GM23338 (cell line): ENCODE results near the gene PDGFRB. TPM values are rescaled to one million over a fixed set of nuclear protein-coding genes. Genes with fewer than 3 reads are reported as not detected.

Experiments
- ATAC-seq: fragments of 200-7000 bp; cut with Tn5 transposase; 3 replicates; pipeline ENCODE4 v1.9.1; 2020
- DNase-seq: peaks from one replicate; pipeline ENCODE4 v3.0.0-alpha.2; 2015; ENCODE audit warnings: low spot score
- H2AFZ ChIP-seq: fragments of 200-600 bp; sonication (generic); 2 replicates; pipeline ENCODE4 v1.8.0; 2016; ENCODE audit warnings: antibody characterized with exemption, mild to moderate bottlenecking, moderate library complexity
- H3F3A ChIP-seq: fragments of 200-600 bp; sonication (generic); replicated peaks from 2 replicates; pipeline ENCODE4 v1.8.0; 2017; ENCODE audit warnings: antibody characterized with exemption, mixed run types, low read depth
- H3K27ac ChIP-seq: fragments of 200-600 bp; sonication (generic); 2 replicates; pipeline ENCODE4 v1.6.1; 2016; ENCODE audit warnings: low read depth
- H3K27me3 ChIP-seq: fragments of 200-600 bp; sonication (generic); 2 replicates; pipeline ENCODE4 v1.8.0; 2016; ENCODE audit warnings: mild to moderate bottlenecking, mixed run types, moderate library complexity; ENCODE audit not compliant: insufficient read depth
- H3K36me3 ChIP-seq: fragments of 200-600 bp; sonication (generic); 2 replicates; pipeline ENCODE4 v1.8.0; 2016; ENCODE audit warnings: mild to moderate bottlenecking; ENCODE audit not compliant: insufficient read depth
- H3K4me1 ChIP-seq: fragments of 200-600 bp; sonication (generic); 2 replicates; pipeline ENCODE4 v1.8.0; 2016; ENCODE audit warnings: mild to moderate bottlenecking, moderate library complexity; ENCODE audit not compliant: insufficient read depth
- H3K4me2 ChIP-seq: fragments of 200-600 bp; sonication (generic); 2 replicates; pipeline ENCODE4 v1.7.1; 2017; ENCODE audit warnings: mixed run types
- H3K4me3 ChIP-seq: fragments of 200-600 bp; sonication (generic); 2 replicates; pipeline ENCODE4 v1.6.1; 2016; ENCODE audit warnings: mixed run types
- H3K79me2 ChIP-seq: fragments of 200-600 bp; sonication (generic); replicated peaks from 2 replicates; pipeline ENCODE4 v1.8.0; 2017; ENCODE audit warnings: mild to moderate bottlenecking; ENCODE audit not compliant: insufficient read depth
- H3K9me2 ChIP-seq: fragments of 200-600 bp; sonication (generic); 2 replicates; pipeline ENCODE4 v1.8.0; 2017; ENCODE audit not compliant: insufficient read depth
- H4K20me1 ChIP-seq: fragments of 200-600 bp; sonication (generic); replicated peaks from 2 replicates; pipeline ENCODE4 v1.8.0; 2017; ENCODE audit warnings: mild to moderate bottlenecking; ENCODE audit not compliant: insufficient read depth
- H3K27ac Mint-ChIP-seq: 2 replicates; pipeline ENCODE4 v1.8.0; 2020; ENCODE audit warnings: inconsistent platforms, mild to moderate bottlenecking, moderate library complexity, mixed read lengths
- H3K27me3 Mint-ChIP-seq: 3 replicates; pipeline ENCODE4 v1.8.0; 2022; ENCODE audit warnings: low read depth, mild to moderate bottlenecking, moderate library complexity, mixed read lengths, inconsistent platforms; ENCODE audit not compliant: insufficient read depth, poor library complexity
- H3K36me3 Mint-ChIP-seq: 3 replicates; pipeline ENCODE4 v1.8.0; 2021; ENCODE audit warnings: low read depth, mild to moderate bottlenecking, inconsistent platforms, moderate library complexity, mixed read lengths
- H3K4me1 Mint-ChIP-seq: 3 replicates; pipeline ENCODE4 v1.8.0; 2020; ENCODE audit warnings: mild to moderate bottlenecking, inconsistent platforms, mixed read lengths
- H3K4me3 Mint-ChIP-seq: 3 replicates; pipeline ENCODE4 v1.8.0; 2021; ENCODE audit warnings: moderate library complexity, mild to moderate bottlenecking, inconsistent platforms, mixed read lengths
- H3K9me3 Mint-ChIP-seq: 3 replicates; pipeline ENCODE4 v1.8.0; 2020; ENCODE audit warnings: moderate library complexity, mild to moderate bottlenecking, inconsistent platforms, mixed read lengths
- CREB1 ChIP-seq: fragments of 250-450 bp; sonication (Bioruptor Pico); IDR thresholded peaks from 2 replicates; pipeline ENCODE4 v1.5.0; 2020; ENCODE audit warnings: low read depth, mild to moderate bottlenecking, moderate library complexity
- EZH2 ChIP-seq: fragments of 200-600 bp; sonication (generic); IDR thresholded peaks from one replicate; pipeline ENCODE4 v1.8.0; 2017; ENCODE audit warnings: antibody characterized with exemption, mild to moderate bottlenecking, low read depth; ENCODE audit not compliant: unreplicated experiment
- EZH2phosphoT487 ChIP-seq: fragments of 200-600 bp; sonication (generic); IDR thresholded peaks from one replicate; pipeline ENCODE4 v1.8.1; 2018; ENCODE audit warnings: antibody characterized with exemption; ENCODE audit not compliant: unreplicated experiment
- JUNB ChIP-seq: IDR thresholded peaks from one replicate; pipeline ENCODE4 v1.6.1; 2016; ENCODE audit warnings: antibody characterized with exemption; ENCODE audit not compliant: unreplicated experiment
- NANOG ChIP-seq: IDR thresholded peaks from 2 replicates; pipeline ENCODE4 v1.6.1; 2016; ENCODE audit warnings: antibody characterized with exemption, borderline replicate concordance
- POLR2AphosphoS5 ChIP-seq: IDR thresholded peaks from 2 replicates; pipeline ENCODE4 v1.6.1; 2016; ENCODE audit warnings: antibody characterized with exemption, low read depth
- STAT1 ChIP-seq: IDR thresholded peaks from one replicate; pipeline ENCODE4 v1.6.1; 2016; ENCODE audit warnings: antibody characterized with exemption; ENCODE audit not compliant: unreplicated experiment
- ZNF114 ChIP-seq: fragments of 250-450 bp; sonication (Bioruptor Pico); IDR thresholded peaks from 2 replicates; pipeline ENCODE4 v1.5.0; 2020; ENCODE audit warnings: mild to moderate bottlenecking, moderate library complexity
- ZNF331 ChIP-seq: fragments of 250-450 bp; sonication (Bioruptor Pico); IDR thresholded peaks from 2 replicates; pipeline ENCODE4 v1.5.0; 2020; ENCODE audit warnings: low read depth, mild to moderate bottlenecking, moderate library complexity
- ZNF462 ChIP-seq: fragments of 250-450 bp; sonication (Bioruptor Pico); IDR thresholded peaks from 2 replicates; pipeline ENCODE4 v1.5.0; 2020; ENCODE audit warnings: mild to moderate bottlenecking, moderate library complexity
- polyA plus RNA-seq: library from polyadenylated mRNA; unstranded; fragments of >200 nt; fragmentation: Nextera tagmentation; extraction: Ambion mirVana; gene quantifications from 2 replicates; pipeline ENCODE4 v1.2.1, GENCODE V29; 2016
- total RNA-seq: library from RNA; depleted of rRNA; stranded (reverse); fragments of >200 nt; shearing (Covaris generic); gene quantifications from 2 replicates; pipeline ENCODE4 v1.2.3, GENCODE V29; 2014
- TF ChIP-seq, protein P1 (sequence below): IDR thresholded peaks from one replicate; pipeline ENCODE4 v1.6.1; 2018; ENCODE audit warnings: antibody characterized with exemption; ENCODE audit not compliant: unreplicated experiment
- TF ChIP-seq, protein P2 (sequence below): IDR thresholded peaks from 2 replicates; pipeline ENCODE4 v1.6.1; 2016; ENCODE audit warnings: antibody characterized with exemption

PDGFRB gene
- total and polyA plus RNA-seq, 2 experiments from 2014 or later = 4.5 to 11.3 TPM

GRCh38 chr5:150178262-150178661, 22.6 kb upstream of the PDGFRB start (continued):
- TF ChIP-seq, protein P1, sequence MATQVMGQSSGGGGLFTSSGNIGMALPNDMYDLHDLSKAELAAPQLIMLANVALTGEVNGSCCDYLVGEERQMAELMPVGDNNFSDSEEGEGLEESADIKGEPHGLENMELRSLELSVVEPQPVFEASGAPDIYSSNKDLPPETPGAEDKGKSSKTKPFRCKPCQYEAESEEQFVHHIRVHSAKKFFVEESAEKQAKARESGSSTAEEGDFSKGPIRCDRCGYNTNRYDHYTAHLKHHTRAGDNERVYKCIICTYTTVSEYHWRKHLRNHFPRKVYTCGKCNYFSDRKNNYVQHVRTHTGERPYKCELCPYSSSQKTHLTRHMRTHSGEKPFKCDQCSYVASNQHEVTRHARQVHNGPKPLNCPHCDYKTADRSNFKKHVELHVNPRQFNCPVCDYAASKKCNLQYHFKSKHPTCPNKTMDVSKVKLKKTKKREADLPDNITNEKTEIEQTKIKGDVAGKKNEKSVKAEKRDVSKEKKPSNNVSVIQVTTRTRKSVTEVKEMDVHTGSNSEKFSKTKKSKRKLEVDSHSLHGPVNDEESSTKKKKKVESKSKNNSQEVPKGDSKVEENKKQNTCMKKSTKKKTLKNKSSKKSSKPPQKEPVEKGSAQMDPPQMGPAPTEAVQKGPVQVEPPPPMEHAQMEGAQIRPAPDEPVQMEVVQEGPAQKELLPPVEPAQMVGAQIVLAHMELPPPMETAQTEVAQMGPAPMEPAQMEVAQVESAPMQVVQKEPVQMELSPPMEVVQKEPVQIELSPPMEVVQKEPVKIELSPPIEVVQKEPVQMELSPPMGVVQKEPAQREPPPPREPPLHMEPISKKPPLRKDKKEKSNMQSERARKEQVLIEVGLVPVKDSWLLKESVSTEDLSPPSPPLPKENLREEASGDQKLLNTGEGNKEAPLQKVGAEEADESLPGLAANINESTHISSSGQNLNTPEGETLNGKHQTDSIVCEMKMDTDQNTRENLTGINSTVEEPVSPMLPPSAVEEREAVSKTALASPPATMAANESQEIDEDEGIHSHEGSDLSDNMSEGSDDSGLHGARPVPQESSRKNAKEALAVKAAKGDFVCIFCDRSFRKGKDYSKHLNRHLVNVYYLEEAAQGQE = no peak
- TF ChIP-seq POLR2AphosphoS5 (no peak), CREB1 (CRISPR knock-in tag) (no peak), JUNB (no peak), EZH2 (no peak)

DNA sequence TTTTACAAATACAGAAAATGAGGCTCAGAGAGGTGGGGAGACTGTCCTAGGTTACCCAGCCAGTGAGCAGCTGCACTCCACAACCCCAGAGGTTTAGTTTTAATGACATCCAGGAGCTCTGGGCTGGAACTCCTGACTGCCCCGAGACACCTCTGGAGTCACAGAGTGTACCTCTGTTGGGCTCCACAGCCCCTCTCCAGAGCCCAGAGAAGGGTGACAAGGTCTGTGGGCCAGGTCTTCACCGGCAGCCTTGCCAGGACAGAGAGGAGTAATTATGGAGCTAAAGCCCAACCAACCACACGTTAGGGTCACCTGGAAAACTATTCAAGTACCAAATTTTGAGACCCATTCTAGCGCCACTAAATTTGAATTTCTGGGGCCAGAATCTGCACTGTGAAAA, 22.1 kb upstream of the PDGFRB start:
- DNase-seq = no peak
- ATAC-seq = no peak
- H2AFZ ChIP-seq = no peak overlapping the region
- H3K27me3 Mint-ChIP-seq = peaks cover 21% of the 10 kb centered on the region
- H3K36me3 ChIP-seq = no peaks in the 10 kb centered on the region
- H3K4me2 ChIP-seq = no peak overlapping the region
- H3K27me3 ChIP-seq = no peaks in the 10 kb centered on the region
- no peak overlapping the region for H3K27ac ChIP-seq
- no peak overlapping the region for H3K4me3 ChIP-seq
- no peak overlapping the region for H3K4me3 Mint-ChIP-seq
- H3K9me3 Mint-ChIP-seq = no peaks in the 10 kb centered on the region
- no peaks in the 10 kb centered on the region for H4K20me1 ChIP-seq
- H3K4me1 Mint-ChIP-seq = peaks cover 7% of the 10 kb centered on the region; the same call in 2 of the 3 replicates
- no peak overlapping the region for H3K27ac Mint-ChIP-seq
- no peaks in the 10 kb centered on the region for H3K79me2 ChIP-seq
- H3F3A ChIP-seq = no peaks in the 10 kb centered on the region
- H3K36me3 Mint-ChIP-seq = no peaks in the 10 kb centered on the region
- no peaks in the 10 kb centered on the region for H3K9me2 ChIP-seq
- H3K4me1 ChIP-seq = no peaks in the 10 kb centered on the region
- TF ChIP-seq EZH2phosphoT487 = no peak
- TF ChIP-seq, protein P1 = no peak
- no peak for TF ChIP-seq JUNB
- no peak for TF ChIP-seq STAT1
- TF ChIP-seq ZNF462 = no peak
- no peak for TF ChIP-seq ZNF114 (CRISPR knock-in tag)
- TF ChIP-seq ZNF331 (CRISPR knock-in tag) = no peak
- TF ChIP-seq NANOG = no peak
- TF ChIP-seq, protein P2, sequence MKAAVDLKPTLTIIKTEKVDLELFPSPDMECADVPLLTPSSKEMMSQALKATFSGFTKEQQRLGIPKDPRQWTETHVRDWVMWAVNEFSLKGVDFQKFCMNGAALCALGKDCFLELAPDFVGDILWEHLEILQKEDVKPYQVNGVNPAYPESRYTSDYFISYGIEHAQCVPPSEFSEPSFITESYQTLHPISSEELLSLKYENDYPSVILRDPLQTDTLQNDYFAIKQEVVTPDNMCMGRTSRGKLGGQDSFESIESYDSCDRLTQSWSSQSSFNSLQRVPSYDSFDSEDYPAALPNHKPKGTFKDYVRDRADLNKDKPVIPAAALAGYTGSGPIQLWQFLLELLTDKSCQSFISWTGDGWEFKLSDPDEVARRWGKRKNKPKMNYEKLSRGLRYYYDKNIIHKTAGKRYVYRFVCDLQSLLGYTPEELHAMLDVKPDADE = no peak
